HG02973 (cell line): ENCODE data around the gene LUC7L2.
"Not testable (repeated sequence)": the region's sequence is repeated elsewhere in the genome, so short reads cannot be mapped to it uniquely, and the experiment has no call there.

Source experiments
- ATAC-seq: cut with Tn5 transposase; IDR thresholded peaks from one replicate; pipeline ENCODE4 v1.9.1; 2021; ENCODE audit warnings: moderate library complexity; ENCODE audit not compliant: unreplicated experiment

Gene LUC7L2

DNA sequence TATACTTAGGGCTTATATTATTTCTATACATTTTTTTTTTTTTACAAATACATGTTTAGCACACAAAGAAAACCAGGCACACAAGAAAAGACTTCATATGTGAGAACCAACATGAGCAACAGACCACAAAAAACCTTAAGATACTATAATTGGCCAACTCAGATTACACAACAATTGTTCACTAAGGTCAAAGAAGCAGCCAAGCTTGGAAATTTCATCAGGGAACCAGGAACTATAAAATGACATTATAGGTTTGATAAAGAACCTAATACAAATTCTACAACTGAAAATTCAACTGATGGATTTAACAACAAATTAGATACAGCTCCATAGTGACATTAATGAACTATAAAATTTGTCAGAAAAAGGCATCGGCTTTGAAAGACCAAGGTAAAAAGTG, 4.4 kb upstream of the LUC7L2 start:
- ATAC-seq, result no peak

DNA sequence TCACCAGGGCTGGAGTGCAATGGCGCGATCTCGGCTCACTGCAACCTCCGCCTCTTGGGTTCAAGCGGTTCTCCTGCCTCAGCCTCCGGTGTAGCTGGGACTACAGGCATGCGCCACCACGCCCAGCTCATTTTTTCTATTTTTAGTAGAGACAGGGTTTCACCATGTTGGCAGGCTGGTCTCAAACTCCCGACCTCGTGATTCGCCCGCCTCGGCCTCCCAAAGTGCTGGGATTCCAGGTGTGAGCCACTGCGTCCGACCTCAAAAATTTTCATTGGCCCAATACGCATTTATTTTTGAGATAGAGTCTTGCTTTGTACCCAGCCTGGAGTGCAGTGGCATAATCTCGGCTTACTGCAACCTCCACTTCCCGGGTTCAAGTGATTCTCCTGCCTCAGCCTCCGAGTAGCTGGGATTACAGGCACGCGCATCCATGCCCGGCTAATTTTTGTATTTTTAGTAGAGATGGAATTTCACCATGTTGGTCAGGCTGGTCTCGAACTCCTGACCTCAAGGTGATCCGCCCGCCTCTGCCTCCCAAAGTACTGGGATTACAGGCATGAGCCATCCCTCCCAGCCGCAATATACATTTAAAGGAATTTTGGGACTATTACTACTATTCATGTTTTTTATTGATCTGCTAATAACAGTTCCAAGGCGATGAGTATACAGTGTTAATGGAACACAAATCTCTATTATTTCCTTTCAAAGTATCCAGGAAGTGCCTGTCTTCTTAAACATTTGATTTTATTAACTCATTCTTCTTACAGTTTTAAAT, 1.8 kb upstream of the LUC7L2 start:
- not testable (repeated sequence) for ATAC-seq

DNA sequence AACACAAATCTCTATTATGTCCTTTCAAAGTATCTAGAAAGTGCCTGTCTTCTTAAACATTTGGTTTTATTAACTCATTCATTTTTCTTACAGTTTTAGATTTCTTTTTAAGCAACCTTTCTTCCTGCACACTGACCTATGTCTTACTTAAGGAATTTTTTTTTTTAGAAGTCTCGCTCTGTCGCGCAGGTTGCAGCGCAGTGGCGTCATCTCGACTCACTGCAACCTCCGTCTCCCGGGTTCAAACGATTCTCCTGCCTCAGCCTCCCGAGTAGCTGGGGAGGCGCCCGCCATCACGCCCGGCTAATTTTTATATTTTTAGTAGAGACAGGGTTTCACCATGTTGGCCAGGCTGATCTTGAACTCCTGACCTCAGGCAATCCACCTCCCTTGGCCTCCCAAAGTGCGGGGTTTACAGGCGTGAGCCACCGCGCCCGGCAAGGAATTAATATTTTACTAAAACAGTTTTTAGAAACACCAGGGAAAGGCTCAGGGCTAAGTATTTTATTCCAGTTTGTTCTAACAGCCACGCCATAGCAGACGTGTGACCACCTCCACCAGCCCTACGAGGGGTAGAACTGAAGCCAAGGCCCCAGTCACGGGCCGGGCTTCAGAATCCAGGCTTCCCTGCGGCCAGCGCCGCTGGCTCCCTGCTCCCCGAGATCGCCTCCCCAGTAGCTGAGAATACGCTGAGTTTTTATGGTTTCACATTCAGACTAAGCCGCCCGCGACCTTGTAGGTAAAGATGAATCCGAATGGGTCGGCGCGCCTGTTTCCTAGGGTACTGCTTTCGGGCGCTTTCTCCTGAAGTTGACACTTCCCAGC, 941 bp upstream of the LUC7L2 start:
- peak; percentile 14 for ATAC-seq

DNA sequence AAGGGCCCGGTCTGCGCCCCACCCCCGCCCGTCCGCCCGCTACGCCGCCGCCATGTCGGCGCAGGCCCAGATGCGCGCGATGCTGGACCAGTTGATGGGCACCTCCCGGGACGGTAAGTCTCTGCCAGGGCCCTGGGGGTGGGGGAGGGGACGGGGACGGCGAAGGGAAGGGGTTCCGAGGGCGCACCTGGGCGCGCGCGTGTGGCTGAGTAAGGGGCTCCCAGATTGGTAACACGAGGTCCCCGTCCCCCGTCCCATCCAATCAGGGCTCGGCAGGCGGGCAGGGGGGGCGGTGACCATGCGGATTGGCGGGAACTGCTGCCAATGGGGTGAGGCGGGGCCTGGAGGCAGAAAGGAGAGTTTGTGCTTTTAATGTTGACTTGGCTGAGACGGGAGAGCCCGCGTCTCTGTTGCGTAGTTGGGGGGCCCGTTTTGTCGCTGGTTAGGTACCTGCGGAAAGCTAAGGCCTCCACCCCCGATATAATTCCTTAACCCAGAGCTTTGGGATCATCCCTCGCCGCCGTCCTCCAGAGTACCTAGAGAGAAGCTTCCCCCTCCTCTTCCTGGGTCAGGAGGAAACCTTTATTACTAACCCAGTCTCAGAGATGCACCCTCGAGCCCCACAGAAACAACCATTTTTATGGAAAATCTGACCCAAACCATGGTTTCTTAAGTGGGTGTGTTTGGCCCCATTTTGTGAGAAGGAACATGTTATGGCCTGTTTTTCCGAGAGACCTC, 685 bp downstream of the LUC7L2 start:
- ATAC-seq, result peak; percentile 62

DNA sequence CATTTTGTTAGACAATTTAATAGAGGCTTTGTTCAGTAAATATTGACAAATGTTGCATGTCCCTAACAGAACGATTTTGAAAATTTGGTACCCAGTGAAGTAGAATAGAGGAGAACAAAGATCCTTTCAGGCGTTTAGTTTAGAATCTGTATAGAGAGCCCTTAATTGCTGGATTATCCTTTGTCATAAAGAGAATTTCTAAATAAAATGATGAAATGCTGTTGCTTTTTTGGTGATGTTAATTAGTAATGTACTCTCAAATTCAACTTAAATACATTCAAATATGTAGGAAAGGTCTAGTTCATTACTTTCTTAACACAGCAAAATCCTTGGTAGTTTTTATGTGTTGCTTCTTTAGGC, 1.2 kb downstream of the LUC7L2 start:
- no peak for ATAC-seq

DNA sequence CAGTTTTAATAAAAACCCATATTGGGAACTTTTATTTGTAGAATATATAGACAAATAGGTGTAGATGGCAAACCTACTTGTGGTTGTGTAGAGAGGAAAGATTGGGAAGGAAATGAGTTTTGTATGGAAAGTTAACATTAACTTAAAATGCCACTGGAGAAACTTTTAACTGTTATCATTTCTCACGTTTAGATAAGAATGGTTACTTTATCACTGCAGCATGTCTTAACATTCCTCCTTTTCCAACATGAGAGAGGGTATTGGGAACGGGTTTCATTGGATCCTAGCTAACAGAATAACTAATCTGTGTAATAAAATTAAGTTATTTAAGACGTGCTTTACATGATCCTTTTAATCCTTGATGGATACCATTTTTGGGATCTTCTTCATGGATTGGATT, 1.8 kb downstream of the LUC7L2 start:
- ATAC-seq, result no peak

DNA sequence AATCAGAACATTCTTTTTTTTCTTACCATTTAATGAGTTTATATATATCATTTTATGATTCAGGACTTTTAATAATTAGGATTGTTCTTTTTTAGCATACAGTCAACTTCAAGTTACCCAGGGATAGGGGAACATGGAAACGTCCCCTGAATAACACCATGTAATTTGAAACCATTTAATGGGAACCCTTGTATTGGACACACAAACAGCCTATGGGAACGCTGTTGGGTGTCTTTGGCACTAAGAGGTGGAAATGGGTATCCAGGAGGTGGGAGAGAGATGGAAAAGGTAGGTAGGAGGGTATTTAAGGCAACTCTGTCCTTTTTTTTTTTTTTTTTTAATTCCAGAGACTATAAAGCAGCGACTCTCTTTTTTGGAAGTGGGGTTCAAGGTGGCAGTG, 2.6 kb downstream of the LUC7L2 start:
- ATAC-seq, result no peak

DNA sequence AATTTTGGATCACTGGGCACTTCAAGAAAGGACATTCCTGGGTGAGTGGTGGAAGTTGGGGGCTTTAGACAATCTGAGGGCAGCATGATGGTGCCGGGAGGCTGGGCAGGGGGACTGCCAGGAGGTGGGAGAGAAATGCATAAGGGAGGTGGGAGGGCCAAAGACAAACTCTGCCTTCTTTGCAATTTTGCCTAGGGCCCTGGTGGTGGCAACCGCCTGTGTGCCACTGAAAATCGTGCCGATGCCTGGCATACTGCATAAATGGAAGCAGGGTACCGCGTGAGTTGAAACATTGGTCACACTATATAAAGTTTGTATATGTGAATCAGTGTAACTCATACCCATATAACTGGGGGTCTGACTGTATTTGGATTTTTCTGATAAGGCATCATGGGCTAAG, 3.3 kb downstream of the LUC7L2 start:
- no peak for ATAC-seq

DNA sequence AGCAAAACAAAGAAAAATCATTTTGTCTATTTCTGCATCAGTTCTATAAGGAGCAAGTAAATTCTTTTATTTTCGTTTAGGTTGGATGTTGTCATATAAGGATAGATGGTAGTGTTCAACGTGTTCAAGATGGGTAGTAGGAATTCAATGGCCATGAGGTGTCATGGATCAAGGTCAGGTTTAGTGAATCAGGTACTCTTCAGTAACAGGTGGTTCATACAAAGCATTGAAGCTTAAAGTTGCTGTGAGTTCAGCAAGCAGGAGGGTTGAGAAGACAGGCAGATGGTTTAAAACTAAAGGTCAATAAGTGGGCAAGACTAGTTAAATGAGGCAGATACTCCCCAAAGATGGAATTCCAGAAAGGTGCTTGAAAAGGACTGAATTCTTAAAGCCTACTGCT, 5.6 kb downstream of the LUC7L2 start:
- no peak for ATAC-seq

DNA sequence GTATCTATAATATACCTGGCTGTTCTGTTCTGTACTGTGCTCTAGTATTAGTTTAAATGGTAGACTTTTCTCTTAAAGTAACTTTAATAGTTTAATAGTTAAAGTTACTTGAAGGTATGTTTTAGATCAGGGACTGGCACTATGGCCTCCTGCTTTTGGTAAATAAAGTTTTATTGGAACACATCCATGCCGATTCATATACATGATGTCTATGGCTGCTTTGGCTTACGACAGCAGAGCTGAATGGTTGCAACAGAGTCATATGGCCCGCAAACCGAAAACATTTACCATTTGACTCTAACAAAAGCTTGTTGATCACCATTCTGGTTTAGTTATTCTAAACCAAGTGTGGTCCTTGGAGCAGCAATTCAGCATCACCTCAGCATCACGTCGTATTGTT, 6.7 kb downstream of the LUC7L2 start:
- ATAC-seq, result no peak

DNA sequence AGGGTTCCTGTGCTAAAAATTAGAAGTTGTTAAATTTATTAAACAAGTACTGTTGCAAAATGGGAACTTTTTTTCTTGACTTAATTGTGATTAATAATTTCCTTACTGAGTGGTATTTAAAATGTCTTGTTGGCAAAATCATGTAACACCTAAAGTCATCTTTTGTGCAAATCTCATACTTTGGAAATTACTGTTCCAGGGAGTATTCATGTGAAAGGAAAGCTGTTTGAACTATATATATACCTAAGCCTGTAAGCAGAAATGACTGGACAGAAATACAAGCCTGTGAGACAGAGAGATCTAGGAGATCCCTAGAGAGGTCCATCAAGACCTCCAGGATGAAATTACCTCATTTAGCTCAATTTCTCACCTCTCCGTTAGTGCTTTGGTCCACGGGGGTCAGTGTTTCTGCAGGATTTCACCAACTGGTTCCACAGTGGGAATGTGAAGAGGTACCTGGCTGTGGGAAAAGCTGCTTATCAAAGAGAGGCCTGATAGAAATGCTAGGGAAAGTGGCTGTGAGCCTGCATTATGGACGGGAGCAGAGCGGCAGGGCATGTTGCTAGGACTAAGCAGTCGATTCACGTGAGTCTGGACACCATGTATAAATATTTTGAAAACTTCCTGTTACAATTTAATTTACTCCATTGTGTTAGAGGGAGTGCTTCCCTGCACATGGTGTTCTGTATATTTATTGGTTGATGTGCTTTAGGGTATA, 7.9 kb downstream of the LUC7L2 start:
- no peak for ATAC-seq

DNA sequence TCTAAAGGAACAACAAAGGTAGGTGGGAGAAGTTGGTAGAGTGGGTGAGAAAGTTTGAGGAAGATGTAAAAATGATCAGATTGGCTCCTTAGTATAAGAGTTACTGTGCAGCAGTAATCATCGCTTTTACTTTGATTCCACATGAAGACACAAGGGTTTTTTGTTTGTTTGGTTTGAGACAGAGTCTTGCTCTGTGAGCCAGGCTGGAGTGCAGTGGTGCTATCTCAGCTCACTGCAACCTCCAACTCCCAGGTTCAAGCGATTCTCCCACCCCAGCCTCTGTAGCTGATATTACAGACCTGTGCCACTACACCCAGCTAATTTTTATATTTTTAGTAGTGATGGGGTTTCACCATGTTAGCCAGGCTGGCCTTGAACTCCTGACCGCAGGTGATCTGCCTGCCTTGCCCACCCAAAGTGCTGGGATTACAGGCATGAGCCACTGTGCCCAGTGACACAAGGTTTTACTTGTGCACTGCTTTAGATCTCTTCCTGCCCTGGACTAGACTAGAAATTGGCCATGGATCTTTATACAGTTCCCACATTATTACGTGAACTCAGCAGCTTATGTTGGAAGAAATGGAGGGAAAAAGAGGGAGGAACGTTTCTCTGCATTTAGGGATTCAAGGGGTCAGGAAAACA, 10.7 kb downstream of the LUC7L2 start:
- no peak for ATAC-seq

DNA sequence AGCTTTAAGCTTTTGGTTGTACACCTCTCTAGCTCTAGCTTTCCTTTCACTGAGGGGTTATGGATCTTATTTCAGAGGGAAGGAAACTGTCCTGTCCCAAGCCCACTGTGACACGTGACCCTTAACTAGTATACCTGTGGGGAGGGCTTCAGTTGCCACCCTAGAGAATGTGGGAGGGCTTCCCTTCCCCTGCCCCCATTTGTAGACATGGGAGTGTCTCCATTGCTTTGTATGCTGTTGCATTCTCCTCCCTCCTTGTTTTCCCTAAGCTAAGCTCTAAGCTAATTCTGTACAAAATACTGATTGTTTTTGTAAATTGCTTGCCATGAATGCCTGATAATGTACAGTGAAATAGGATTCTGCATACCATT, 11.2 kb downstream of the LUC7L2 start:
- ATAC-seq, result no peak

DNA sequence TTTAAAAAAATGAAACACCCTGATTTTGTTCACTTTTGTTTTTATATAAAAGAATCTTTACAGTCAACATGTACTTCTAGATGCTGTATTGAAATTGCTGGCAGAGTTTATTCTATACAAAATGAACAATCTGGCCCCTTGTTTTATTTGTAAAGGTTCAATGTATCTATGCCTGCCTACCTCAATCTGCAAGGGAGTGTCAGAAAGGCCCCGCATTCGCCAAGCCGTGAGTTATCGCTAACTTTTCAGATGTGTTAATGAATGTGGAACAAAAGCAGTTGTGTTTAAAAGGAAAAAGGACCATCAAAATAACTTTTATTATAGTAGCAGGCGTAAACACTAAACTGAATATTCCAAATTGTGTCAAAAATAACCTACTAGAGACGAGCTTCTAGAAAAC, 14.6 kb downstream of the LUC7L2 start:
- ATAC-seq, result no peak

DNA sequence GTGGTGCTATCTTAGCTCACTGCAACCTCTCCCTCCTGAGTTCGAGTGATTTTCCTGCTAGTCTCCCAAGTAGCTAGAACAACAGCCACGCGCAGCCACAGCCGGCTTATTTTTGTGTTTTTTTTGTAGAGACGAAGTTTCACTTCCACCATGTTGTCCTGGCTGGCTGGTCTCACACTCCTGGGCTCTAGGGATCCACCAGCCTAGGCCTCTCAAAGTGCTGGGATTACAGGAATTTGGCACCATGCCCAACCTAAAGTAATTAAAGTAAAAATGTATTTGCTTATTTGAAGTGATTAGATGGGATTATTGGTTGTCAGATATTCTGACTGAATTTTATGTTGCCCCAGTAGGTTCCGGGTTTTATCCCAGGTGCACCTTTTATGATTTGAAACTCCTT, 22.7 kb downstream of the LUC7L2 start:
- ATAC-seq, result no peak

DNA sequence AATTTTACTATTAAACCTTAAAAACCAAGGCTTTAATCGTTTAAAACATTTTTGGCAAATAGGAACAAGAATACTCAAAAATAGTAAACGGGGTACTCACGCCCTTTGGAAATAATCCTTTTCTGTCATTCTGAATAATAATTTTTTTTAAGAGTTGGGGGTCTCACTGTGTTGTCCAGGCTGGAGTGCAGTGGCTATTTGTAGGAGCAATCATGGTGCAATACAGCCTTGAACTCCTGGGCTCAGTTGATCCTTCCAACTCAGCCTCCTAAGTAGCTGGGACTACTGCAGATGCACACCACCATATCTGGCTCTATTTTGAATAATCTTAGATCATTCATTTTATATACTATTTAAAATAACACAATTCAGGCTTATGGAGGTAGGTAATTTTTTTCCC, 24.9 kb downstream of the LUC7L2 start:
- no peak for ATAC-seq

DNA sequence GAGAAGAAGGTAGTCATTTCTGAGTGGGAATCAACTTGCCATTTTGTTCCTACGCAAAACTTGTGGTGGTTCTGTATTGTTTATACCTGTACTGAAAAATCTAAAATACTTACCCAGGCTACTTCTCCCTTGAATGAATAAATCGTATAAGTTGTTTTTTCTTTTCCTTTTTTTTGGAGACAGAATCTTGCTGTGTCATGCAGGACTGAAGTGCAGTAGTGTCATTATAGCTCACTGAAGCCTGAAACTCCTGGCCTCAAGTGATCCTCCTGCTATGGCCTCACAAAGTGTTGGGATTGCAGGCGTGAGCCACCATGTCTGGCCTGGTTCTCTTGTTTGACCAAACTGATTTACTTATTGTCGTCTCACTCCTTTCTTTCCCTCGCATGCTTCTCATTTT, 27.9 kb downstream of the LUC7L2 start:
- ATAC-seq, result no peak

DNA sequence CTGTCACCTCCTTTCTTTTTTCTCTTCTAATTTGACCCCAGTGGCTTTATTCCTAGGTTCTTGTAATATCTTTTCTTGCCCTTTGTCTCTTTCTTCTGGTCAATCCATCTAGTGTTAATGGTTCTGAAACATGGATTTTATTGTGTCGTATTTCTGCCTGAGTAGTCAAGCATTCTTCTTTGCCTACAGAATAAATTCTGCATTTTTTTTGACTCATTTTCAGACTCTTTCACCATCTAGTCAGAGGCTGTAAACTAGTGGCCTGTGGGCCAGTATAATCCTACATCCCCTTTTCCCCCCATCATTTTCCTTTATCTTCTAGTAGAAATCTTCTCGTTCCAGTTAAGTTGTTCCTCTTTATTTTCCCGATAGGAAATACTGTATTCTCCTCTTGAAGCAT, 29.4 kb downstream of the LUC7L2 start:
- ATAC-seq, result no peak

DNA sequence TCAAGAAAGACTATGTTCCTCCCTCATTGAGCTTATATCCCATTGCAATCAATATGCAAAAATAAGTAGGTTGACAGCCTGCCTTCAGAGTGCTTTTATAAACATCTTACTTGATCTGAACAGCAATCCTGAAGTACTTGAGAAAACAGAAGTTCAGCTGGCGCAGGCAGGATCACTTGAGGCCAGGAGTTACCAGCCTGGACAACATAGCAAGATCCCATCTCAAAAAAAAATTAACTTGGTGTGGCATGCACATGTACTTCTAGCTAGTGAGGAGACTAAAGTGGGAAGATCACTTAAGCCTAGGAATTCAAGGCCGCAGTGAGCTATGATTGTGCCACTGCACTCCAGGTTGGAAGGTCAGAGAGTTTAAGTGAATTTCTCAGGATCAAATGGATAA, 30.1 kb downstream of the LUC7L2 start:
- no peak for ATAC-seq

DNA sequence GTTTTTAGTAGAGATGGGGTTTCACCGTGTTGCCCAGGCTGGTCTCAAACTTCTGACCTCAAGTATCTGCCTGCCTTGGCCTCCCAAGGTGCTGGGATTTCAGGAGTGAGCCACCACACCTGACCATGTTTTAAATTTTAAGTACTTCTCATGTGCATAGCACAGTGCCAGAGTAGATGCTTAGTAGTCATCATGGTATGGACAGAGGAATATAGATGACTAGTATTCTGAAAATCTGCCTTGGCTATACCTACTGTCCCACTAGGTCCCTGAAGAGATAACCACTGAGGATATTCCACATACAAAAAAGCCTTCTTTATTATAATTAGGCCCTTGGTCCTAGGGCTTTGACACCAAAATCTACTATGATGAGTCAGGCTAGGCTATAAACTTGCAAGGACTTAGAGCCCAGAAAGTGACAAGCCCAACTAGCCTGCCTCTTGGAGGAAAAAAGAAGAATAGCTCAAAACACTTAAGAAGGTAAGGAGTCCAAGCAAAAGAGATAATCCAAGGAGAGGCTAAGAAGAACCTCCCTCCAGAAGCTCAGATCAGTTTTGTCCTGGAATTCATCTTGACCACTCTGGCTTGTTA, 34.0 kb downstream of the LUC7L2 start:
- ATAC-seq, result no peak
